MM.1S (cell line): ENCODE results near the gene SLIT3.

ENCODE experiments used
- DNase-seq: peaks from one replicate; pipeline ENCODE4 v3.0.0-alpha.2; 2015
- H2AFZ ChIP-seq: fragments of 300-600 bp; sonication (generic); 2 replicates; pipeline ENCODE4 v1.6.0; 2016; ENCODE audit warnings: antibody characterized with exemption, low read length
- H3F3A ChIP-seq: fragments of 300-600 bp; sonication (generic); 2 replicates; pipeline ENCODE4 v1.6.1; 2016; ENCODE audit warnings: mild to moderate bottlenecking, antibody characterized with exemption, low read length, moderate library complexity, mixed read lengths; ENCODE audit not compliant: insufficient read depth
- H3K27ac ChIP-seq: fragments of 300-600 bp; sonication (generic); 2 replicates; pipeline ENCODE4 v1.5.1; 2016; ENCODE audit warnings: mild to moderate bottlenecking, low read length
- H3K27me3 ChIP-seq: fragments of 300-600 bp; sonication (generic); replicated peaks from 2 replicates; pipeline ENCODE4 v1.6.0; 2016; ENCODE audit warnings: low read length; ENCODE audit not compliant: insufficient read depth
- H3K36me3 ChIP-seq: fragments of 300-600 bp; sonication (generic); replicated peaks from 2 replicates; pipeline ENCODE4 v1.6.1; 2016; ENCODE audit warnings: mild to moderate bottlenecking, low read length, mixed read lengths; ENCODE audit not compliant: insufficient read depth
- H3K4me1 ChIP-seq: fragments of 300-600 bp; sonication (generic); 2 replicates; pipeline ENCODE4 v1.6.1; 2016; ENCODE audit warnings: low read length, mixed read lengths
- H3K4me2 ChIP-seq: fragments of 300-600 bp; sonication (generic); 2 replicates; pipeline ENCODE4 v1.6.0; 2016; ENCODE audit warnings: low read depth, low read length
- H3K4me3 ChIP-seq: fragments of 300-600 bp; sonication (generic); 2 replicates; pipeline ENCODE4 v1.5.1; 2016; ENCODE audit warnings: low read length, mixed read lengths
- H3K79me2 ChIP-seq: fragments of 300-600 bp; sonication (generic); 2 replicates; pipeline ENCODE4 v1.6.1; 2016; ENCODE audit warnings: mixed run types, low read length, mixed read lengths
- H3K9ac ChIP-seq: fragments of 300-600 bp; sonication (generic); 2 replicates; pipeline ENCODE4 v1.6.1; 2016; ENCODE audit warnings: low read length, mixed read lengths
- H3K9me2 ChIP-seq: fragments of 300-600 bp; sonication (generic); replicated peaks from 2 replicates; pipeline ENCODE4 v1.6.1; 2016; ENCODE audit warnings: mild to moderate bottlenecking, low read length, mixed read lengths; ENCODE audit not compliant: insufficient read depth
- H3K9me3 ChIP-seq: fragments of 300-600 bp; sonication (generic); replicated peaks from 2 replicates; pipeline ENCODE4 v1.6.1; 2016; ENCODE audit warnings: mild to moderate bottlenecking, low read length, mixed read lengths; ENCODE audit not compliant: insufficient read depth
- H4K20me1 ChIP-seq: fragments of 300-600 bp; sonication (generic); 2 replicates; pipeline ENCODE4 v1.6.1; 2016; ENCODE audit warnings: mild to moderate bottlenecking, low read length, moderate library complexity, mixed read lengths; ENCODE audit not compliant: insufficient read depth
- EZH2 ChIP-seq: fragments of 300-600 bp; sonication (generic); optimal IDR thresholded peaks from 2 replicates; pipeline ENCODE3; 2017; ENCODE audit warnings: low read depth, mild to moderate bottlenecking, antibody characterized with exemption, low read length, mixed read lengths
- EZH2phosphoT487 ChIP-seq: fragments of 300-600 bp; sonication (generic); IDR thresholded peaks from 2 replicates; pipeline ENCODE4 v1.6.1; 2018; ENCODE audit warnings: antibody characterized with exemption, low read length
- TF ChIP-seq, protein P1 (sequence below): fragments of 300-600 bp; sonication (generic); IDR thresholded peaks from 2 replicates; pipeline ENCODE4 v1.5.1; 2016; ENCODE audit warnings: antibody characterized with exemption, low read length, mixed read lengths

SLIT3 gene

GRCh38 chr5:168863021-168863420 lies 437.9 kb downstream of the SLIT3 start:
- Histone ChIP-seq H3K36me3 (no peaks in the 10 kb centered on the region), H3K79me2 (no peaks in the 10 kb centered on the region), H3K9me3 (no peaks in the 10 kb centered on the region), H3K9ac (no peak overlapping the region), H3K27me3 (no peaks in the 10 kb centered on the region), H2AFZ (no peak overlapping the region), H3K9me2 (no peaks in the 10 kb centered on the region), H4K20me1 (no peaks in the 10 kb centered on the region), H3K27ac (no peak overlapping the region), H3F3A (no peaks in the 10 kb centered on the region), H3K4me1 (no peaks in the 10 kb centered on the region), H3K4me2 (no peak overlapping the region), H3K4me3 (no peak overlapping the region)
- TF ChIP-seq EZH2 (no peak), EZH2phosphoT487 (no peak)
- TF ChIP-seq, protein P1, sequence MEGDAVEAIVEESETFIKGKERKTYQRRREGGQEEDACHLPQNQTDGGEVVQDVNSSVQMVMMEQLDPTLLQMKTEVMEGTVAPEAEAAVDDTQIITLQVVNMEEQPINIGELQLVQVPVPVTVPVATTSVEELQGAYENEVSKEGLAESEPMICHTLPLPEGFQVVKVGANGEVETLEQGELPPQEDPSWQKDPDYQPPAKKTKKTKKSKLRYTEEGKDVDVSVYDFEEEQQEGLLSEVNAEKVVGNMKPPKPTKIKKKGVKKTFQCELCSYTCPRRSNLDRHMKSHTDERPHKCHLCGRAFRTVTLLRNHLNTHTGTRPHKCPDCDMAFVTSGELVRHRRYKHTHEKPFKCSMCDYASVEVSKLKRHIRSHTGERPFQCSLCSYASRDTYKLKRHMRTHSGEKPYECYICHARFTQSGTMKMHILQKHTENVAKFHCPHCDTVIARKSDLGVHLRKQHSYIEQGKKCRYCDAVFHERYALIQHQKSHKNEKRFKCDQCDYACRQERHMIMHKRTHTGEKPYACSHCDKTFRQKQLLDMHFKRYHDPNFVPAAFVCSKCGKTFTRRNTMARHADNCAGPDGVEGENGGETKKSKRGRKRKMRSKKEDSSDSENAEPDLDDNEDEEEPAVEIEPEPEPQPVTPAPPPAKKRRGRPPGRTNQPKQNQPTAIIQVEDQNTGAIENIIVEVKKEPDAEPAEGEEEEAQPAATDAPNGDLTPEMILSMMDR, result no peak
- no peak for DNase-seq

- no peak overlapping the region for H3K4me3 ChIP-seq
- no peak overlapping the region for H3K4me2 ChIP-seq
- no peaks in the 10 kb centered on the region for H3K27me3 ChIP-seq
- H4K20me1 ChIP-seq, result no peaks in the 10 kb centered on the region
- no peaks in the 10 kb centered on the region for H3K79me2 ChIP-seq
- H3F3A ChIP-seq, result no peaks in the 10 kb centered on the region
- H3K9me2 ChIP-seq, result no peaks in the 10 kb centered on the region
- no peak for DNase-seq
- no peaks in the 10 kb centered on the region for H3K9me3 ChIP-seq
- H3K4me1 ChIP-seq, result no peaks in the 10 kb centered on the region
- TF ChIP-seq EZH2phosphoT487, result no peak
- TF ChIP-seq, protein P1, result no peak
- no peak for TF ChIP-seq EZH2
- H3K9ac ChIP-seq, result no peak overlapping the region
- no peak overlapping the region for H3K27ac ChIP-seq
- no peak overlapping the region for H2AFZ ChIP-seq
- no peaks in the 10 kb centered on the region for H3K36me3 ChIP-seq
These were observed 440.4 kb downstream of the SLIT3 start for GRCh38 chr5:168860503-168860902.

GRCh38 chr5:168860081-168860480 lies 440.9 kb downstream of the SLIT3 start:
- H3K79me2 ChIP-seq, result no peaks in the 10 kb centered on the region
- H3K27me3 ChIP-seq, result no peaks in the 10 kb centered on the region
- H3K9me2 ChIP-seq, result no peaks in the 10 kb centered on the region
- no peaks in the 10 kb centered on the region for H3F3A ChIP-seq
- no peak for TF ChIP-seq EZH2
- TF ChIP-seq, protein P1, result no peak
- no peak for TF ChIP-seq EZH2phosphoT487
- H3K36me3 ChIP-seq, result no peaks in the 10 kb centered on the region
- H3K9ac ChIP-seq, result no peak overlapping the region
- H3K4me3 ChIP-seq, result no peak overlapping the region
- no peak for DNase-seq
- H4K20me1 ChIP-seq, result no peaks in the 10 kb centered on the region
- no peak overlapping the region for H3K27ac ChIP-seq
- no peaks in the 10 kb centered on the region for H3K9me3 ChIP-seq
- H3K4me2 ChIP-seq, result no peak overlapping the region
- H2AFZ ChIP-seq, result no peak overlapping the region
- no peaks in the 10 kb centered on the region for H3K4me1 ChIP-seq

- no peaks in the 10 kb centered on the region for H3F3A ChIP-seq
- H3K9me3 ChIP-seq, result no peaks in the 10 kb centered on the region
- H3K9ac ChIP-seq, result no peak overlapping the region
- H3K4me3 ChIP-seq, result no peak overlapping the region
- no peak overlapping the region for H3K4me2 ChIP-seq
- no peaks in the 10 kb centered on the region for H3K9me2 ChIP-seq
- TF ChIP-seq, protein P1, result no peak
- no peak for TF ChIP-seq EZH2phosphoT487
- no peak for TF ChIP-seq EZH2
- H3K27me3 ChIP-seq, result no peaks in the 10 kb centered on the region
- DNase-seq, result no peak
- H3K79me2 ChIP-seq, result no peaks in the 10 kb centered on the region
- H3K27ac ChIP-seq, result no peak overlapping the region
- H3K36me3 ChIP-seq, result no peaks in the 10 kb centered on the region
- no peaks in the 10 kb centered on the region for H3K4me1 ChIP-seq
- H4K20me1 ChIP-seq, result no peaks in the 10 kb centered on the region
- H2AFZ ChIP-seq, result no peak overlapping the region
These were observed 441.5 kb downstream of the SLIT3 start for GRCh38 chr5:168859471-168859870.
